Measurements from ENCODE around the gene RYR1.

Gene RYR1

DNA sequence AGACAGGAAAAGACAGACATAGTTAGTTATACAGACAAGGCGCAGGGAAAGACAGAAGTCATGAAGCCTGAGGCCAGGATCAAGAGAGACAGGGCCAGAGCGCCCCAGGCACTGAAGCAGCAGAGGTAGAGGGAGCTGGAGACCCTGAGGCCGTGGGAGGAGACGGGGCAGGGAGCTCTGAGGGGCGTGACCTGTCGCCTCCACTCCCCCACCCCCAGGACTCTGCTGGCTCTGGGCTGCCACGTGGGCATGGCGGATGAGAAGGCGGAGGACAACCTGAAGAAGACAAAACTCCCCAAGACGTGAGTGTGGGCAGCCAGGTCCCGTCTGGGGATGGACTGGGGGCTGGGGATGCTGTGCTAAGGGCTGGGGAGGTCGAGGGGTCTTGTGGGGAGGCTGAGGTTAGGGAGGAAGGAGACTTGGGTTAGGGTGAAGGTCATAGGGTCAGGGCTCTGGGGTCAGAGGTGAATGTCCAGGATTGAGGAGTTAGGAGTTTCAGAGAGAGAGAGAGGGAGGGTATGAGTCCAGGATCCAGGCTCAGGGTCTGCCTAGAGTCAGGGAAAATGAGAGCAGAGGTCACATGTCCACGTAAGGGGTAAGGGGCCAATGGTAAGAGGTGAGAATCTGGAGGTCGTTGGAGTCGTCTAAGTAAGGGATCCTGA, 31.1 kb downstream of the RYR1 start (continued):
- TF ChIP-seq BCL11A (tag by site-specific recombination; IDR thresholded peaks at IDR 0.05; ENCODE audit: low read depth) (peak; percentile 96), ZNF510 (tag by site-specific recombination; IDR thresholded peaks at IDR 0.05; ENCODE audit: insufficient replicate concordance) (no peak), ZNF132 (tag by site-specific recombination; IDR thresholded peaks at IDR 0.05; ENCODE audit: borderline replicate concordance) (no peak), ZNF37A (tag by site-specific recombination; IDR thresholded peaks at IDR 0.05) (no peak), HIC1 (tag by site-specific recombination; IDR thresholded peaks at IDR 0.05) (0 out of 2 replicates have a peak, but pooled peaks have one; percentile 23), REPIN1 (tag by site-specific recombination; IDR thresholded peaks at IDR 0.05; ENCODE audit: low read depth) (no peak), ZNF341 (tag by site-specific recombination; IDR thresholded peaks at IDR 0.05; ENCODE audit: low read depth) (no peak), ZNF133 (tag by site-specific recombination; IDR thresholded peaks at IDR 0.05) (no peak), GFI1B (tag by site-specific recombination; IDR thresholded peaks at IDR 0.05) (no peak), ZNF433 (tag by site-specific recombination; IDR thresholded peaks at IDR 0.05; ENCODE audit: low read depth) (no peak), HOXA7 (CRISPR knock-in tag; IDR thresholded peaks at IDR 0.05; ENCODE audit: borderline replicate concordance) (no peak), ZNF157 (tag by site-specific recombination; IDR thresholded peaks at IDR 0.05) (no peak), KLF7 (tag by site-specific recombination; IDR thresholded peaks at IDR 0.05; ENCODE audit: borderline replicate concordance) (no peak), GLI4 (tag by site-specific recombination; IDR thresholded peaks at IDR 0.05) (no peak), ZNF624 (tag by site-specific recombination; IDR thresholded peaks at IDR 0.05) (no peak), ZNF501 (tag by site-specific recombination; IDR thresholded peaks at IDR 0.05) (no peak), GLIS2 (tag by site-specific recombination; IDR thresholded peaks at IDR 0.05) (no peak), ZNF571 (tag by site-specific recombination; IDR thresholded peaks at IDR 0.05) (no peak), ZNF140 (tag by site-specific recombination; IDR thresholded peaks at IDR 0.05) (no peak), PRDM1 (tag by site-specific recombination; IDR thresholded peaks at IDR 0.05) (no peak; the same call in 1 of the 2 replicates), ZBTB1 (tag by site-specific recombination; IDR thresholded peaks at IDR 0.05) (no peak), ZNF10 (tag by site-specific recombination; IDR thresholded peaks at IDR 0.05) (no peak), ZNF391 (tag by site-specific recombination; IDR thresholded peaks at IDR 0.05; ENCODE audit: borderline replicate concordance, low read depth) (no peak), ZNF138 (tag by site-specific recombination; IDR thresholded peaks at IDR 0.05; ENCODE audit: borderline replicate concordance) (no peak), ZNF623 (tag by site-specific recombination; IDR thresholded peaks at IDR 0.05) (no peak), ZNF776 (tag by site-specific recombination; IDR thresholded peaks at IDR 0.05; ENCODE audit: borderline replicate concordance) (no peak), PRDM10 (tag by site-specific recombination; IDR thresholded peaks at IDR 0.05) (no peak), ZNF610 (tag by site-specific recombination; IDR thresholded peaks at IDR 0.05; ENCODE audit: borderline replicate concordance) (no peak), ZNF560 (tag by site-specific recombination; IDR thresholded peaks at IDR 0.05; ENCODE audit: borderline replicate concordance) (no peak), ZNF596 (tag by site-specific recombination; IDR thresholded peaks at IDR 0.05) (no peak), ZFHX2 (tag by site-specific recombination; conservative IDR thresholded peaks at IDR 0.05) (peak; percentile 92), ZNF654 (tag by site-specific recombination; IDR thresholded peaks at IDR 0.05; ENCODE audit: low read depth) (no peak), BCL11B (tag by site-specific recombination; IDR thresholded peaks at IDR 0.05; ENCODE audit: low read depth) (peak; percentile 96), ZNF837 (tag by site-specific recombination; IDR thresholded peaks at IDR 0.05) (no peak), SP2 (tag by site-specific recombination; IDR thresholded peaks at IDR 0.05) (peak; percentile 2; the same call in 1 of the 2 replicates), EGR2 (tag by site-specific recombination; IDR thresholded peaks at IDR 0.05; ENCODE audit: low read depth) (peak; percentile 98), KLF16 (tag by site-specific recombination; IDR thresholded peaks at IDR 0.05) (no peak), ZNF292 (tag by site-specific recombination; IDR thresholded peaks at IDR 0.05; ENCODE audit: borderline replicate concordance, low read depth) (no peak)

Measured in HEK293 (cell line).